GM19463 (cell line): Measurements from ENCODE around the gene GLUL.
"Not testable (repeated sequence)": the region's sequence is repeated elsewhere in the genome, so short reads cannot be mapped to it uniquely, and the experiment has no call there.

Source experiments
- ATAC-seq: cut with Tn5 transposase; IDR thresholded peaks from one replicate; pipeline ENCODE4 v1.9.1; 2021; ENCODE audit warnings: mild to moderate bottlenecking, moderate library complexity; ENCODE audit not compliant: unreplicated experiment

The GLUL gene

GRCh38 chr1:182395906-182396305 is 4.3 kb upstream of the GLUL start:
- no peak for ATAC-seq

GRCh38 chr1:182394055-182394775 is 2.6 kb upstream of the GLUL start:
- ATAC-seq: no peak

- peak; percentile 1 for ATAC-seq
Observed at GRCh38 chr1:182392050-182393028, 749 bp upstream of the GLUL start.

- no peak for ATAC-seq
Observed at GRCh38 chr1:182391028-182391361, 595 bp downstream of the GLUL start.

- ATAC-seq: no peak
Observed at GRCh38 chr1:182389619-182390047, 2.0 kb downstream of the GLUL start.

- ATAC-seq: no peak
Observed at GRCh38 chr1:182388392-182389134, 3.0 kb downstream of the GLUL start.

GRCh38 chr1:182387566-182387965 is 4.0 kb downstream of the GLUL start:
- no peak for ATAC-seq

- ATAC-seq: no peak
Observed at GRCh38 chr1:182386980-182387379, 4.6 kb downstream of the GLUL start.

- ATAC-seq: no peak
Observed at GRCh38 chr1:182385885-182386853, 5.4 kb downstream of the GLUL start.

- no peak for ATAC-seq
Observed at GRCh38 chr1:182384387-182384960, 7.1 kb downstream of the GLUL start.

- no peak for ATAC-seq
Observed at GRCh38 chr1:182383934-182384333, 7.7 kb downstream of the GLUL start.

GRCh38 chr1:182383037-182383661 is 8.4 kb downstream of the GLUL start:
- no peak for ATAC-seq

- no peak for ATAC-seq
Observed at GRCh38 chr1:182381962-182382819, 9.4 kb downstream of the GLUL start.

GRCh38 chr1:182380199-182380598 is 11.4 kb downstream of the GLUL start:
- ATAC-seq: no peak

- ATAC-seq: not testable (repeated sequence)
Observed at GRCh38 chr1:182379781-182380180, 11.8 kb downstream of the GLUL start.

GRCh38 chr1:182376936-182377574 is 14.5 kb downstream of the GLUL start:
- ATAC-seq: no peak

- ATAC-seq: no peak
Observed at GRCh38 chr1:182374101-182374834, 17.3 kb downstream of the GLUL start.
